Measurements from ENCODE around the gene CDC42BPA. TPM values are rescaled to one million over a fixed set of nuclear protein-coding genes. Genes with fewer than 3 reads are reported as not detected.

CDC42BPA gene
- total and polyA plus RNA-seq, 2 donors (not counting 3 experiments of a cell fraction or from before 2014, with no cell fraction given): 26.1 to 92.6 TPM

- ChIA-PET POLR2A (no interaction called here), CTCF (no interaction called here)
- Histone ChIP-seq H3K36me3 (ENCODE audit: control insufficient read depth in 2 of 2, extremely low read depth in 1 of 2, insufficient read depth in 2 of 2, low read length in 2 of 2) (no peaks in the 10 kb centered on the region), H3K27ac (ENCODE audit: insufficient read depth, low read depth, low read length) (no peak overlapping the region), H3K9me3 (replicated peaks; ENCODE audit: control insufficient read depth, insufficient read depth, low read length) (no peaks in the 10 kb centered on the region), H2AFZ (ENCODE audit: low read depth, low read length) (no peak overlapping the region), H3K4me2 (ENCODE audit: insufficient read depth, low read length) (no peak overlapping the region), H3K4me1 (ENCODE audit: control insufficient read depth, extremely low read depth, insufficient read depth, low read length) (peaks cover 7% of the 10 kb centered on the region), H3K4me3 (replicated peaks in 1 of 3; ENCODE audit: insufficient read depth in 1 of 3, low read depth in 1 of 3, low read length in 3 of 3) (no peak overlapping the region), H3K9ac (replicated peaks; ENCODE audit: extremely low read depth, insufficient read depth, low read length) (no peak overlapping the region), H3K79me2 (ENCODE audit: control insufficient read depth, insufficient read depth, low read length) (no peaks in the 10 kb centered on the region), H4K20me1 (replicated peaks; ENCODE audit: control insufficient read depth, extremely low read depth, insufficient read depth, low read length) (no peaks in the 10 kb centered on the region), H3K9me1 (replicated peaks; ENCODE audit: control insufficient read depth, extremely low read depth, insufficient read depth, low read length) (no peaks in the 10 kb centered on the region), H3K27me3 (ENCODE audit: control insufficient read depth in 2 of 2, insufficient read depth in 2 of 2, low read length in 2 of 2) (no peaks in the 10 kb centered on the region)
- no peak for DNase-seq (ENCODE audit: low read depth, low spot score)
- no TSS peak for BruUV-seq (replicated peaks)
- intact Hi-C loops (cut with micrococcal nuclease) (loop anchor here (10.0 kb wide), 1 partner anchor 208 kb away; the partner anchor contains the start of gene ITPKB), dilution Hi-C loops (cut with MboI; ENCODE audit: extremely low pct_ligation_motif_present, low sequenced_read_pairs) (no loop called here)
- FAIRE-seq: no peak
- TF ChIP-seq POLR2AphosphoS5 (IDR thresholded peaks at IDR 0.05; ENCODE audit: insufficient read depth, low read depth, low read length): no peak
- TF ChIP-seq, protein P1, sequence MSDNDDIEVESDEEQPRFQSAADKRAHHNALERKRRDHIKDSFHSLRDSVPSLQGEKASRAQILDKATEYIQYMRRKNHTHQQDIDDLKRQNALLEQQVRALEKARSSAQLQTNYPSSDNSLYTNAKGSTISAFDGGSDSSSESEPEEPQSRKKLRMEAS (IDR thresholded peaks at IDR 0.05; ENCODE audit: insufficient read depth, insufficient read length): no peak
- TF ChIP-seq FOS (IDR thresholded peaks at IDR 0.05; ENCODE audit: borderline replicate concordance, insufficient read depth, low read length): no peak
- TF ChIP-seq MYC (IDR thresholded peaks at IDR 0.05; ENCODE audit: low read depth, low read length): no peak
- TF ChIP-seq JUN (IDR thresholded peaks at IDR 0.05; ENCODE audit: borderline replicate concordance, insufficient read depth, insufficient read length, low read depth): no peak
- TF ChIP-seq POLR2A (IDR thresholded peaks at IDR 0.05; ENCODE audit: low read depth, low read length): no peak
- TF ChIP-seq CTCF (IDR thresholded peaks at IDR 0.05; ENCODE audit: extremely low read depth in 1 of 2, insufficient read depth in 1 of 2, low read depth in 1 of 2, low read length in 2 of 2): no peak
- TF ChIP-seq EZH2 (IDR thresholded peaks at IDR 0.05; ENCODE audit: borderline replicate concordance, low read depth, low read length, severe bottlenecking): no peak
- no peak for TF ChIP-seq GATA2 (IDR thresholded peaks at IDR 0.05; ENCODE audit: insufficient read depth, insufficient read length, low read depth, low read length)
Measured at GRCh38 chr1:226943156-226943555, 375.1 kb downstream of the CDC42BPA start.

Data from endothelial cell of umbilical vein (primary cell).